GM19351 (cell line): ENCODE measurements around the gene MGAT5.

Source experiments
- ATAC-seq: cut with Tn5 transposase; IDR thresholded peaks from one replicate; pipeline ENCODE4 v1.9.1; 2021; ENCODE audit warnings: mild to moderate bottlenecking, moderate library complexity; ENCODE audit not compliant: unreplicated experiment

The MGAT5 gene

DNA sequence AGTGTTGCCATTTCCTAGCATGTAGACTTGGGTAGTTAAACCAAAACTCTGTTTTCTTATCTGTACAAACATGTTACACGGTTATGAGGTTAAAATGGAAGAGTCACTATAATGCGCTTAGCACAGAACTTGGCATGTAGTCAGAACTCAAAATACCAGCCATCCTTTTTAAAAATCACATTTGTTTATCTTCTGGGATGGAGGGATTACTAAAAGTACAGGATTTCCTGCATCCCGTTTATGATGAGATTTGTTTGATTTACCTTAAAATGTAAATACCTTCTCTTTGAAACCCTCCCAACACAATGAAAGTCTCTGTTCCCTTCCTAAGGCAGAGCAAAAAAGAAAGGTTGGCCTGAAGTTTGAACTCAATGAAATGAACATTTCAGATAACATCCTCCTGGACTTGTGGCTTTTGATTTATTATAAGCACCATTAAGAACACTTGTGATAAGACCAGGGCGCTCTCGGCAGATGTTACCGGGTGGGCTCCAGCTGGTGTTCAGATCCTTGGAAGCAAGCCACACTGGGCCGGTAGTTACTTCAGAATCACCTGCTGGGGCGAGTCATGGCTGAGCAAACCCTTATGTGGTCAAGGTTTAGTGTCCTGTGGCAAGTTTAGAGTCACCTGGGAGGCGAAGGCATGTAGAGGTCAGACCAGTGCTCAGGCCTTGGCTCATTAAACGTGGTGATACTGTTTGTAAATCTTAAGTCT, 105.7 kb downstream of the MGAT5 start:
- ATAC-seq, result no peak

- no peak for ATAC-seq
These were observed 107.0 kb downstream of the MGAT5 start for GRCh38 chr2:134360745-134361487.

- no peak for ATAC-seq
These were observed 107.8 kb downstream of the MGAT5 start for GRCh38 chr2:134361648-134362047.

DNA sequence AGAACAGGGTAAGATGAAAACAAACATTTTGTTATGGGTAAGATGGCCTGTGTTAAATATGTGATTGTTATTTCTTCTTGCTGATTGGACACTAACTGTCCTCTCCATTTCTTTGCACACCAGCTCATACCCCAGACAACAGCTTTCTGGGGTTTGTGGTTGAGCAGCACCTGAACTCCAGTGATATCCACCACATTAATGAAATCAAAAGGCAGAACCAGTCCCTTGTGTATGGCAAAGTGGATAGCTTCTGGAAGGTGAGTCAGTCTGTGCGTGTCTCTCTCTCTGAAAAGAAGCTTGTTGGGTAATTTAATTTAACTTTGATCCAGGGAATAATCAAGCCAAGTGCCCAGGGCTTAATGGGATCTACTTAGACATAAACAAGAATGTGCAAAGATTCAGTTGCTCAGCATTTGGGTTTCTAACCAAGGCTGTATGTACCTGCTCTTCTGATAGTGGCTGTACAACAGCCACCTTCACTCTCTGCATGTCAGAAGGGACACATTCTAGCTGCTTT, 108.3 kb downstream of the MGAT5 start:
- ATAC-seq, result no peak

DNA sequence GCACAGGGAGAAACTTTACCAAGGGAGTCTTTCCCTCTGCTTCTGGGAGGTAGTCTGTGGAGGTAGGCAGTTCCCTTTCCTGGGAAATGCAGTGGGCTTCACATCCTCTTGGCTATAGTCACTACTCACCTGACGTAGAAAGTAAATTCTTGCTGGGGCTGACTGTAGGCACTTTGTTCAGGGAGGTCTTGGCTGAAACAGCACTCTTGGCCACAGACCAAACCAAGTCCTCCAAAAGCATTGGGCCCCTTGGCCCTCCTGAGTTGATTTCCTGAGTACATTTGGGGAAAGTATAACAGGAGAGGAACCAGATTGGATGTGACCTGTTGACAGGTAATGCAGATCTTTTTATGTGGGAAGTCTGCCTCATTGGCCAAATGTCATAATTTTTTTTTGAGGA, 108.9 kb downstream of the MGAT5 start:
- no peak for ATAC-seq

- no peak for ATAC-seq
These were observed 111.5 kb downstream of the MGAT5 start for GRCh38 chr2:134365356-134365755.

GRCh38 chr2:134366359-134366758, 112.5 kb downstream of the MGAT5 start:
- ATAC-seq, result no peak

DNA sequence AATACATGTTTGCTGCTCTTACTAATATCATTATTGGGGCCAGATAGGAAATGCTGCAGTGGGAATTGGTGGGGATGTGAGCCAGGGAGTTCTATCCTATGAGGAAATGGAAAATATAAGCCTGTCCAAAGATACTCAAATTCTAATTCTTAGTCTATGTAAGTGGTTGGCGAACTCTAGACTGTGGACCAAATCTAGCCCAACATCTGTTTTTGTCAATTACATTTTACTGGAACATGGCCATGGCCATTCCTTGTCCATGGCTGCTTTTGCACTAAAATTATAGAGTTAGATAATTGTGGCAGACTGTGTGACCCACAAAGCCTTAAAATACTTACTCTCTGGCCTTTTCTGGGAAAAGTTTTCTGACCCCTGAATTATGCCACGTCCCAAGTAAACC, 113.3 kb downstream of the MGAT5 start:
- ATAC-seq, result no peak

DNA sequence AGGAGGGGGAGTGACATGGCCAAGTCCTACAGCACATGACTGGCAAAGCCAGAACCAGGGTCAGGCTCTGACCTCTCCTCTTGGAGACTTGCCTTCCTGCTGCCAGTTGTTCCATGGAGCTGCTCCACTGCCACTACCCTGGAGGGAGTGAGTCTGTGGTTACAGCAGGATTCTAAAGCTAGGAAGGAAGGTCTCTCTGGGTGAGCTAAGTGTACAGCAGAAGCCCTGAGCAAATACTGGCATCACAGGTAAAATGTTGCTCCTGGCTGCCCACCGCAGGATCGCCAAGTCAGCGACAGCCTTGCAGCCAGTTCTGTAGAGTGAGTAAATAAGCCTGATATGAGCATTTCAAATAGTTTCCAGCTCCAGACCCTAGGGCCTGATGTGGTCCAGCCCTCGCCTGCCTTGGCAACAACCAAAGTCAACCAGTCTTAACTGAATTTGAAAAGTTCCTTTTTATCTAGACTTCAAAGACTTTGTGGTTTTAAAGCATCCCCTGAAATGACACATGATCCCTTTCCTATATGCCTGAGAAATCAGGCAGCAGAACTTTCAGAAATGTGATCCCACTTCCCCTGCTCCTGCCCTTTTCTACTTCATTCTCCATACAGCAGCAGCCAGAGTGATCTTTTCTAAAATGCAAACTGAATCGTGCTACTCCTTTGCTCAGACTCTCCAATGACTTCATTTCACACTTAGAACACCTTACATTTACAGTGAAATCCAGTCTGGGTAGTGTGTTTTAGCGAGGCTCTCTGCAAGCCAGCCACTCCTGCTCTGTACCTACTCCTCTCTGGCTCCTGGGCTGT, 114.3 kb downstream of the MGAT5 start:
- ATAC-seq, result no peak

DNA sequence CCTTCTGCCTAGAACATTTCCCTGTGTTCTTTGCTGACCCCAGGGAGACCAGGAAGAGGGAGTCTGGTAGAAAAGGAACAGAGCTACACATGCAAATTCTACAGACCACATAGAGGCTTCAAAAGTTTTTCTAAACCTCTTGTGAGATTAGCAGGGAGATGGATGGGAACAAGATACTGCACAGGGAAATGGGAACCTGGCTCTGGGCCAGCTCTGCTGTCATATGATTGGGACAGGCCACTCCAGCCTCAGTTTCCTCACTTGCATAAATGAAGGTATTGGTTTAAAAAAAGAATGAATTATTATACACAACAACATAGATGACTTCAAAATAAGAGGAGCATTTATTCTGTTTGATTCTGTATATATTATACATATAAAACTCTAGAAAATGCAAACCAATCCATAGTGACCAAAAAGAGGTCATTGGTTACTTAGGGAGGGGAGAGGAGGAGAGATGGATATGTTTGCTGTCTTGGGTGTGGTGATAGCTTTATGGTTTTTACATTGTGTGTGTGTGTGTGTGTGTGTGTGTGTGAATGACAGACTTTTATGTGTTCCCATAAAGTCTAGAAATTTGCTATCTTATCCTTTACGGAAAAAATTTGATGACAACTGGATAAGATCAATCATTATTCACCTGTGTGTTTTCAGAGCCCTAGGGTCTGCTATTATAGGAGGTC, 115.5 kb downstream of the MGAT5 start:
- ATAC-seq, result no peak

DNA sequence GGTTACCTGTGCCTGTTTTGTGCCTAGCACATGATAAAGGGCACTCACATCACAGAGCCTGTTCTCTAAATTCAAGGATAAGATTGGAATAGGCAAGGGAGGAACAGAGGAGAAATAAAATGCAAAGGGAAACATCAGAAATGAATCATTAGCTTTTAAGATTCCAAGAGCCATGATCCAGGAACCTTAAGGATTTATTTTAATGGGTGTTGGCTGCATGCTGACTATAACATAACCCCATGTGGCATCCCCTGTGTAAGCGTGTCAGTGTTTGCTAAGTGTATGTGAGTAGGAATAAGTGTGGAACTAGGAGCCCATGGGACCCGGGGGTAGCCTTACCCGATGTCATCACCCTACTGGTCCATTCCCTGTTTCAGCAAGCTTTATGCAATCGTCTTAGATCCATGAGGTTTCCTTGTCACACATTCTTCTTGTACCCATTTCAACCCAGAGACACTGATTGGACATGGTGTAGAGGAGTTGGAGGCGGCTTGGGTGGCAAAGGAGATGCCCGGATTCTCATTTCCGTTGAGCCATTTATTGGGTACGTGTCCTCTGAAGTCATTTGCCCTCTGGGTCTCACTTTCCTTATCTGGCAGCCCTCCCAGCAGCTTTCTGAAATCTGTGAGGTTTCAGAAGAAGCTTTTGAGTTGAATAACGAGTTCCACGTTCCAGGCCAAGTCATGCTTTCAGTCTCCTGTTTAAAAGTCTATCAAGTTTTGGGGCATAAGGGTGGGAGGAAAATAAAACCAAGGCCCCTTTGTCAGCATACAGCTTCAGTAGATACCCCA, 117.0 kb downstream of the MGAT5 start:
- ATAC-seq, result no peak

DNA sequence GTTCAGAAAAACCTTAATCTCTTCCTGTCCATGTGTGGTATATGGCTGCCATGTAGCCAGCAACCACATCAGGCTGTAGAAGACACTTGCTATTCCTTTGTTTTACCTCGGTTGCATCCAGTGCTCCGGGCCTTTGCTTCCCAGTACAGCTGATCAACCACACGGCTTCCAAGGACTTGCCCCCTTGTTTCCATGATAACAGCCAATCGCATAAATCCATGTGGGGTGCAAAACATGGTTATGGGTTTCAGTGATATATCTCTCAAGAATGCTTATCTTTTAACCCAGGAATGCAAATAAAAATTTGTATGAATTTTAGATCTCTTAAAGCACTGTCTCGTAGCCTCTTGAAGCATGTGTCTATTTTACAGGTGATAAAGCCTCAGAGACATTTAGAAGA, 118.3 kb downstream of the MGAT5 start:
- no peak for ATAC-seq

DNA sequence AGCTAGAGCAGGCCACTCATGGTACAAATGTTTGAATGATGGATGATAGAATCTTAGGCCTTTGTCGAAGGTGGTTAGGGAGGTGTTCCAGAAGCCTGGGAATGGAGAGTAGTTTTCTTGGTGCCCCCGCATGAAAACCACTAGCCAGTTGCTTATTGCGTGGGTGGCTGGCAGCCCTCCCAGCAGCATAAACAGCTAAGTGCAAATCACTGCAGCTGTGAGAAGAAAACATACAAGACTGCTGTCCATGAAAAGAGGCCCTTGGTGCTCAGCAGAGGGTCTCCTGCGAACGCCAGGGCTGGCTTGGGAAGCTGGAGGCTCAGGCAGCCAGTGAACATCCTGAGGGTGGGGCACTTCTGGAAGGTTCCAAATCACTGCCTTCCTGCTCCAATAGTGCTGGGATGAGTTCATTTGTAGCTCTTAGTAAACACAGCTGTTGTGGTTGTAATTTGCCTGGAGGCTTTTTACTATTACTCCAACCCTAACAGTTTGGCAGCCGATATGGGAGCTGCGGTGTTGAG, 118.8 kb downstream of the MGAT5 start:
- ATAC-seq, result no peak

GRCh38 chr2:134375935-134376334, 122.1 kb downstream of the MGAT5 start:
- no peak for ATAC-seq

DNA sequence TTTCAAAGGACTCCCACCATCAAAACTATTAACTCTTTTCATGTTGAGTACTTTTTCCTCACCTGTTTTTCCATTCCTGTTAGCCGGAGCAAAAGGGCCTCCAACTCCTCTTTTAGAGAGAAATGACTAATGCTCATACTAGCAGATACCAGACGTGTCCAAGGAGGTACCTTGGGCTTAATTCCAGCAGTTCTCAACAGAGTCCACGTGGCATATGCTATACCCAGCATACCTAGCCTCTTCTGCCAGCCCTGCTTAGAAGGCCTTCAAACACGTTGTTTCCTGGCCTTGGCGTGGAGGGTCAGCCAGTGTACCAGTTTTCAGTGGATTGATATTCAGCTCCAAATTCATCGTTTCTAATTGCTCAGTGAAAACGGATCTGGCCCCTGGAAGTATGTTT, 123.9 kb downstream of the MGAT5 start:
- no peak for ATAC-seq

GRCh38 chr2:134379293-134379692, 125.4 kb downstream of the MGAT5 start:
- ATAC-seq, result no peak

DNA sequence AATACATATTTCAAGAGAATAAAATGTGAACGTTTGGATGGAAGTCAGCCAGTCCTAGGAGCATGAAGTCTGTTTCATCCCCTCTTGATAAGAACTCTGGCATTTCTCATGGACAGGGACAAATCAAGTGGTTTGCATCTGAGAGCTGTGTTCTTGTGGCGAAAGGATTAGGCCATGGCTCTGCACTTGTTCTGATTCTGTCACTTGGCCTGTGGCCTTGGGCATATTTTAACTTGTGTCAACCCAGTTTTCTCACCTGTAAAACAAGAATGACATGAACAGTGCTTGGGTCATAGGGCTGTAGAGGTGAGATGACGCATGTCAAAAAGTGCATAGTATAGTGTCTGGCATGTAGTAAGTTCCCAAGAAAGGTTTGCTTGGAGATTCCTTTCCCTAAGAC, 125.8 kb downstream of the MGAT5 start:
- no peak for ATAC-seq

DNA sequence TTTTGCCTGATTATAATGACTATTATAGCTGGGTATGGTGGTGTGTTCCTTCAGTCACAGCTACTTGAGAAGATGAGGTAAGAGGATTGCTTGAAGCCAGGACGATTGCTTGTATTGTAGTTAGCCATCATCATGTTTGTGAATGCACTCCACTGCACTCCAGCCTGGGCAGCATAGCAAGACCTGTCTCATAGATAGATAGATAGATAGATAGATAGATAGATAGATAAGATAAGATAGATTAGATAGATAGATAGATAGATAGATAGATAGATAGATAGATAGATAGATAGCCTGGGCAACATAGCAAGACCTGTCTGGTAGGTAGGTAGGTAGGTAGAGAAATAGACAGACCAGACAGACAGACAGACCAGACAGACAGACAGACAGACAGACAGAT, 127.3 kb downstream of the MGAT5 start:
- ATAC-seq, result no peak

GRCh38 chr2:134384131-134384530, 130.3 kb downstream of the MGAT5 start:
- ATAC-seq, result no peak

- ATAC-seq, result no peak
These were observed 131.3 kb downstream of the MGAT5 start for GRCh38 chr2:134385195-134385594.
